SU-DHL-6 (cell line): Measurements from ENCODE around the gene SLC27A6.

Experiments
- H2AFZ ChIP-seq: fragments of 200-600 bp; sonication (generic); 2 replicates; pipeline ENCODE4 v1.6.1; 2014; ENCODE audit warnings: low read depth, mild to moderate bottlenecking, moderate library complexity, mixed read lengths, antibody characterized with exemption, low read length; ENCODE audit not compliant: severe bottlenecking
- H3F3A ChIP-seq: fragments of 200-600 bp; shearing (Covaris generic); 2 replicates; pipeline ENCODE4 v1.6.0; 2016; ENCODE audit warnings: antibody characterized with exemption, mild to moderate bottlenecking; ENCODE audit not compliant: insufficient read depth
- H3K27ac ChIP-seq: fragments of 200-600 bp; sonication (generic); 2 replicates; pipeline ENCODE4 v1.5.1; 2016; ENCODE audit warnings: low read depth, mild to moderate bottlenecking, low read length, moderate library complexity, mixed read lengths
- H3K27me3 ChIP-seq: fragments of 200-600 bp; sonication (generic), shearing (Covaris generic); 2 replicates; pipeline ENCODE4 v1.6.0; 2014; ENCODE audit warnings: mild to moderate bottlenecking, low read length
- H3K36me3 ChIP-seq: fragments of 200-600 bp; sonication (generic); 2 replicates; pipeline ENCODE4 v1.6.1; 2014; ENCODE audit warnings: mild to moderate bottlenecking, low read length, mixed read lengths
- H3K4me2 ChIP-seq: fragments of 300-600, 200-600 bp; shearing (Covaris generic), sonication (generic); 2 replicates; pipeline ENCODE4 v1.6.0; 2014; ENCODE audit warnings: low read length, low read depth, mild to moderate bottlenecking; ENCODE audit not compliant: poor library complexity, severe bottlenecking
- H3K4me3 ChIP-seq: fragments of 200-600 bp; sonication (generic); 2 replicates; pipeline ENCODE4 v1.5.1; 2014; ENCODE audit warnings: antibody characterized with exemption, low read length, mild to moderate bottlenecking, mixed read lengths; ENCODE audit not compliant: insufficient read depth, poor library complexity, severe bottlenecking
- H3K79me2 ChIP-seq: fragments of 200-600 bp; sonication (generic); 2 replicates; pipeline ENCODE4 v1.6.1; 2014; ENCODE audit warnings: mild to moderate bottlenecking, low read length, moderate library complexity; ENCODE audit not compliant: insufficient read depth
- H3K9ac ChIP-seq: fragments of 200-600 bp; sonication (generic); 2 replicates; pipeline ENCODE4 v1.7.0; 2014; ENCODE audit warnings: mild to moderate bottlenecking, low read length
- H3K9me2 ChIP-seq: fragments of 200-600 bp; sonication (generic); replicated peaks from 2 replicates; pipeline ENCODE4 v1.6.1; 2014; ENCODE audit warnings: low read length; ENCODE audit not compliant: insufficient read depth
- H3K9me3 ChIP-seq: fragments of 200-600 bp; sonication (generic); 2 replicates; pipeline ENCODE4 v1.6.1; 2014; ENCODE audit warnings: low read length, mixed read lengths; ENCODE audit not compliant: insufficient read depth
- H4K20me1 ChIP-seq: fragments of 200-600 bp; sonication (generic); 2 replicates; pipeline ENCODE4 v1.6.1; 2014; ENCODE audit warnings: low read depth, mild to moderate bottlenecking, antibody characterized with exemption, low read length, moderate library complexity, mixed read lengths
- EZH2phosphoT487 ChIP-seq: fragments of 200-600 bp; sonication (generic), shearing (Covaris generic); conservative IDR thresholded peaks from 2 replicates; pipeline ENCODE4 v1.6.1; 2018; ENCODE audit warnings: mild to moderate bottlenecking, antibody characterized with exemption, low read length, moderate library complexity, mixed read lengths
- TF ChIP-seq, protein P1 (sequence below): fragments of 200-600 bp; sonication (generic); IDR thresholded peaks from one replicate; pipeline ENCODE4 v1.5.1; 2017; ENCODE audit warnings: antibody characterized with exemption, mild to moderate bottlenecking, low read length, moderate library complexity; ENCODE audit not compliant: insufficient read depth, poor library complexity, severe bottlenecking

SLC27A6 gene

GRCh38 chr5:129051283-129051682 is 86.0 kb downstream of the SLC27A6 start:
- Histone ChIP-seq H4K20me1 (no peaks in the 10 kb centered on the region), H3K36me3 (no peaks in the 10 kb centered on the region), H3K27me3 (no peaks in the 10 kb centered on the region), H3K9ac (no peak overlapping the region), H3K9me3 (no peaks in the 10 kb centered on the region), H2AFZ (no peak overlapping the region), H3K4me2 (no peak overlapping the region), H3K4me3 (no peak overlapping the region), H3K9me2 (no peaks in the 10 kb centered on the region), H3K79me2 (no peaks in the 10 kb centered on the region), H3K27ac (no peak overlapping the region), H3F3A (no peaks in the 10 kb centered on the region)
- TF ChIP-seq EZH2phosphoT487: no peak
- TF ChIP-seq, protein P1, sequence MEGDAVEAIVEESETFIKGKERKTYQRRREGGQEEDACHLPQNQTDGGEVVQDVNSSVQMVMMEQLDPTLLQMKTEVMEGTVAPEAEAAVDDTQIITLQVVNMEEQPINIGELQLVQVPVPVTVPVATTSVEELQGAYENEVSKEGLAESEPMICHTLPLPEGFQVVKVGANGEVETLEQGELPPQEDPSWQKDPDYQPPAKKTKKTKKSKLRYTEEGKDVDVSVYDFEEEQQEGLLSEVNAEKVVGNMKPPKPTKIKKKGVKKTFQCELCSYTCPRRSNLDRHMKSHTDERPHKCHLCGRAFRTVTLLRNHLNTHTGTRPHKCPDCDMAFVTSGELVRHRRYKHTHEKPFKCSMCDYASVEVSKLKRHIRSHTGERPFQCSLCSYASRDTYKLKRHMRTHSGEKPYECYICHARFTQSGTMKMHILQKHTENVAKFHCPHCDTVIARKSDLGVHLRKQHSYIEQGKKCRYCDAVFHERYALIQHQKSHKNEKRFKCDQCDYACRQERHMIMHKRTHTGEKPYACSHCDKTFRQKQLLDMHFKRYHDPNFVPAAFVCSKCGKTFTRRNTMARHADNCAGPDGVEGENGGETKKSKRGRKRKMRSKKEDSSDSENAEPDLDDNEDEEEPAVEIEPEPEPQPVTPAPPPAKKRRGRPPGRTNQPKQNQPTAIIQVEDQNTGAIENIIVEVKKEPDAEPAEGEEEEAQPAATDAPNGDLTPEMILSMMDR: no peak

- H3K36me3 ChIP-seq: no peaks in the 10 kb centered on the region
- no peak overlapping the region for H2AFZ ChIP-seq
- no peaks in the 10 kb centered on the region for H3K9me2 ChIP-seq
- TF ChIP-seq, protein P1: no peak
- no peak for TF ChIP-seq EZH2phosphoT487
- no peaks in the 10 kb centered on the region for H3K27me3 ChIP-seq
- no peaks in the 10 kb centered on the region for H3F3A ChIP-seq
- no peak overlapping the region for H3K4me2 ChIP-seq
- no peaks in the 10 kb centered on the region for H3K9me3 ChIP-seq
- H3K27ac ChIP-seq: no peak overlapping the region
- no peaks in the 10 kb centered on the region for H3K79me2 ChIP-seq
- H3K9ac ChIP-seq: no peak overlapping the region
- no peaks in the 10 kb centered on the region for H4K20me1 ChIP-seq
- H3K4me3 ChIP-seq: no peak overlapping the region
These were observed 88.2 kb downstream of the SLC27A6 start for GRCh38 chr5:129053438-129053837.

GRCh38 chr5:129057329-129057728 is 92.0 kb downstream of the SLC27A6 start:
- Histone ChIP-seq H3K4me2 (no peak overlapping the region), H3F3A (no peaks in the 10 kb centered on the region)
- TF ChIP-seq EZH2phosphoT487: no peak
- TF ChIP-seq, protein P1: no peak

More at GRCh38 chr5:129057329-129057728, 92.0 kb downstream of the SLC27A6 start:
- H4K20me1 ChIP-seq: no peaks in the 10 kb centered on the region
- no peak overlapping the region for H2AFZ ChIP-seq
- no peaks in the 10 kb centered on the region for H3K27me3 ChIP-seq
- no peak overlapping the region for H3K9ac ChIP-seq
- H3K27ac ChIP-seq: no peak overlapping the region
- no peaks in the 10 kb centered on the region for H3K9me2 ChIP-seq
- no peaks in the 10 kb centered on the region for H3K9me3 ChIP-seq
- H3K36me3 ChIP-seq: no peaks in the 10 kb centered on the region
- no peak overlapping the region for H3K4me3 ChIP-seq
- no peaks in the 10 kb centered on the region for H3K79me2 ChIP-seq
